ENCODE measurements around the gene MSRB1. TPM values are rescaled to one million over a fixed set of nuclear protein-coding genes. Genes with fewer than 3 reads are reported as not detected.
A peak's percentile ranks its signal among the peaks of the same experiment; 100 is the strongest.

MSRB1 gene
- total and polyA plus RNA-seq, 9 of the 15 experiments (the other 6 are each of a cell fraction or from before 2014, with no cell fraction given) = 5.4 to 33.7 (median 25.7) TPM

GRCh38 chr16:1991948-1992703, 49.1 kb upstream of the MSRB1 start (continued):
- no peak for TF ChIP-seq TAF15 (IDR thresholded peaks at IDR 0.05; ENCODE audit: low read depth, low read length)
- TF ChIP-seq, protein P1, sequence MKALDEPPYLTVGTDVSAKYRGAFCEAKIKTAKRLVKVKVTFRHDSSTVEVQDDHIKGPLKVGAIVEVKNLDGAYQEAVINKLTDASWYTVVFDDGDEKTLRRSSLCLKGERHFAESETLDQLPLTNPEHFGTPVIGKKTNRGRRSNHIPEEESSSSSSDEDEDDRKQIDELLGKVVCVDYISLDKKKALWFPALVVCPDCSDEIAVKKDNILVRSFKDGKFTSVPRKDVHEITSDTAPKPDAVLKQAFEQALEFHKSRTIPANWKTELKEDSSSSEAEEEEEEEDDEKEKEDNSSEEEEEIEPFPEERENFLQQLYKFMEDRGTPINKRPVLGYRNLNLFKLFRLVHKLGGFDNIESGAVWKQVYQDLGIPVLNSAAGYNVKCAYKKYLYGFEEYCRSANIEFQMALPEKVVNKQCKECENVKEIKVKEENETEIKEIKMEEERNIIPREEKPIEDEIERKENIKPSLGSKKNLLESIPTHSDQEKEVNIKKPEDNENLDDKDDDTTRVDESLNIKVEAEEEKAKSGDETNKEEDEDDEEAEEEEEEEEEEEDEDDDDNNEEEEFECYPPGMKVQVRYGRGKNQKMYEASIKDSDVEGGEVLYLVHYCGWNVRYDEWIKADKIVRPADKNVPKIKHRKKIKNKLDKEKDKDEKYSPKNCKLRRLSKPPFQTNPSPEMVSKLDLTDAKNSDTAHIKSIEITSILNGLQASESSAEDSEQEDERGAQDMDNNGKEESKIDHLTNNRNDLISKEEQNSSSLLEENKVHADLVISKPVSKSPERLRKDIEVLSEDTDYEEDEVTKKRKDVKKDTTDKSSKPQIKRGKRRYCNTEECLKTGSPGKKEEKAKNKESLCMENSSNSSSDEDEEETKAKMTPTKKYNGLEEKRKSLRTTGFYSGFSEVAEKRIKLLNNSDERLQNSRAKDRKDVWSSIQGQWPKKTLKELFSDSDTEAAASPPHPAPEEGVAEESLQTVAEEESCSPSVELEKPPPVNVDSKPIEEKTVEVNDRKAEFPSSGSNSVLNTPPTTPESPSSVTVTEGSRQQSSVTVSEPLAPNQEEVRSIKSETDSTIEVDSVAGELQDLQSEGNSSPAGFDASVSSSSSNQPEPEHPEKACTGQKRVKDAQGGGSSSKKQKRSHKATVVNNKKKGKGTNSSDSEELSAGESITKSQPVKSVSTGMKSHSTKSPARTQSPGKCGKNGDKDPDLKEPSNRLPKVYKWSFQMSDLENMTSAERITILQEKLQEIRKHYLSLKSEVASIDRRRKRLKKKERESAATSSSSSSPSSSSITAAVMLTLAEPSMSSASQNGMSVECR (CRISPR knock-in tag; IDR thresholded peaks at IDR 0.05) = peak; percentile 83
- TF ChIP-seq BRD4 (IDR thresholded peaks at IDR 0.05) = no peak
- TF ChIP-seq, protein P2, sequence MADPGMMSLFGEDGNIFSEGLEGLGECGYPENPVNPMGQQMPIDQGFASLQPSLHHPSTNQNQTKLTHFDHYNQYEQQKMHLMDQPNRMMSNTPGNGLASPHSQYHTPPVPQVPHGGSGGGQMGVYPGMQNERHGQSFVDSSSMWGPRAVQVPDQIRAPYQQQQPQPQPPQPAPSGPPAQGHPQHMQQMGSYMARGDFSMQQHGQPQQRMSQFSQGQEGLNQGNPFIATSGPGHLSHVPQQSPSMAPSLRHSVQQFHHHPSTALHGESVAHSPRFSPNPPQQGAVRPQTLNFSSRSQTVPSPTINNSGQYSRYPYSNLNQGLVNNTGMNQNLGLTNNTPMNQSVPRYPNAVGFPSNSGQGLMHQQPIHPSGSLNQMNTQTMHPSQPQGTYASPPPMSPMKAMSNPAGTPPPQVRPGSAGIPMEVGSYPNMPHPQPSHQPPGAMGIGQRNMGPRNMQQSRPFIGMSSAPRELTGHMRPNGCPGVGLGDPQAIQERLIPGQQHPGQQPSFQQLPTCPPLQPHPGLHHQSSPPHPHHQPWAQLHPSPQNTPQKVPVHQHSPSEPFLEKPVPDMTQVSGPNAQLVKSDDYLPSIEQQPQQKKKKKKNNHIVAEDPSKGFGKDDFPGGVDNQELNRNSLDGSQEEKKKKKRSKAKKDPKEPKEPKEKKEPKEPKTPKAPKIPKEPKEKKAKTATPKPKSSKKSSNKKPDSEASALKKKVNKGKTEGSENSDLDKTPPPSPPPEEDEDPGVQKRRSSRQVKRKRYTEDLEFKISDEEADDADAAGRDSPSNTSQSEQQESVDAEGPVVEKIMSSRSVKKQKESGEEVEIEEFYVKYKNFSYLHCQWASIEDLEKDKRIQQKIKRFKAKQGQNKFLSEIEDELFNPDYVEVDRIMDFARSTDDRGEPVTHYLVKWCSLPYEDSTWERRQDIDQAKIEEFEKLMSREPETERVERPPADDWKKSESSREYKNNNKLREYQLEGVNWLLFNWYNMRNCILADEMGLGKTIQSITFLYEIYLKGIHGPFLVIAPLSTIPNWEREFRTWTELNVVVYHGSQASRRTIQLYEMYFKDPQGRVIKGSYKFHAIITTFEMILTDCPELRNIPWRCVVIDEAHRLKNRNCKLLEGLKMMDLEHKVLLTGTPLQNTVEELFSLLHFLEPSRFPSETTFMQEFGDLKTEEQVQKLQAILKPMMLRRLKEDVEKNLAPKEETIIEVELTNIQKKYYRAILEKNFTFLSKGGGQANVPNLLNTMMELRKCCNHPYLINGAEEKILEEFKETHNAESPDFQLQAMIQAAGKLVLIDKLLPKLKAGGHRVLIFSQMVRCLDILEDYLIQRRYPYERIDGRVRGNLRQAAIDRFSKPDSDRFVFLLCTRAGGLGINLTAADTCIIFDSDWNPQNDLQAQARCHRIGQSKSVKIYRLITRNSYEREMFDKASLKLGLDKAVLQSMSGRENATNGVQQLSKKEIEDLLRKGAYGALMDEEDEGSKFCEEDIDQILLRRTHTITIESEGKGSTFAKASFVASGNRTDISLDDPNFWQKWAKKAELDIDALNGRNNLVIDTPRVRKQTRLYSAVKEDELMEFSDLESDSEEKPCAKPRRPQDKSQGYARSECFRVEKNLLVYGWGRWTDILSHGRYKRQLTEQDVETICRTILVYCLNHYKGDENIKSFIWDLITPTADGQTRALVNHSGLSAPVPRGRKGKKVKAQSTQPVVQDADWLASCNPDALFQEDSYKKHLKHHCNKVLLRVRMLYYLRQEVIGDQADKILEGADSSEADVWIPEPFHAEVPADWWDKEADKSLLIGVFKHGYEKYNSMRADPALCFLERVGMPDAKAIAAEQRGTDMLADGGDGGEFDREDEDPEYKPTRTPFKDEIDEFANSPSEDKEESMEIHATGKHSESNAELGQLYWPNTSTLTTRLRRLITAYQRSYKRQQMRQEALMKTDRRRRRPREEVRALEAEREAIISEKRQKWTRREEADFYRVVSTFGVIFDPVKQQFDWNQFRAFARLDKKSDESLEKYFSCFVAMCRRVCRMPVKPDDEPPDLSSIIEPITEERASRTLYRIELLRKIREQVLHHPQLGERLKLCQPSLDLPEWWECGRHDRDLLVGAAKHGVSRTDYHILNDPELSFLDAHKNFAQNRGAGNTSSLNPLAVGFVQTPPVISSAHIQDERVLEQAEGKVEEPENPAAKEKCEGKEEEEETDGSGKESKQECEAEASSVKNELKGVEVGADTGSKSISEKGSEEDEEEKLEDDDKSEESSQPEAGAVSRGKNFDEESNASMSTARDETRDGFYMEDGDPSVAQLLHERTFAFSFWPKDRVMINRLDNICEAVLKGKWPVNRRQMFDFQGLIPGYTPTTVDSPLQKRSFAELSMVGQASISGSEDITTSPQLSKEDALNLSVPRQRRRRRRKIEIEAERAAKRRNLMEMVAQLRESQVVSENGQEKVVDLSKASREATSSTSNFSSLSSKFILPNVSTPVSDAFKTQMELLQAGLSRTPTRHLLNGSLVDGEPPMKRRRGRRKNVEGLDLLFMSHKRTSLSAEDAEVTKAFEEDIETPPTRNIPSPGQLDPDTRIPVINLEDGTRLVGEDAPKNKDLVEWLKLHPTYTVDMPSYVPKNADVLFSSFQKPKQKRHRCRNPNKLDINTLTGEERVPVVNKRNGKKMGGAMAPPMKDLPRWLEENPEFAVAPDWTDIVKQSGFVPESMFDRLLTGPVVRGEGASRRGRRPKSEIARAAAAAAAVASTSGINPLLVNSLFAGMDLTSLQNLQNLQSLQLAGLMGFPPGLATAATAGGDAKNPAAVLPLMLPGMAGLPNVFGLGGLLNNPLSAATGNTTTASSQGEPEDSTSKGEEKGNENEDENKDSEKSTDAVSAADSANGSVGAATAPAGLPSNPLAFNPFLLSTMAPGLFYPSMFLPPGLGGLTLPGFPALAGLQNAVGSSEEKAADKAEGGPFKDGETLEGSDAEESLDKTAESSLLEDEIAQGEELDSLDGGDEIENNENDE (IDR thresholded peaks at IDR 0.05; ENCODE audit: low read depth, low read length) = no peak
- no peak for TF ChIP-seq MECOM (CRISPR knock-in tag; IDR thresholded peaks at IDR 0.05)
- no peak for TF ChIP-seq NR0B1 (IDR thresholded peaks at IDR 0.05; ENCODE audit: partially characterized antibody)
- TF ChIP-seq ZNF253 (CRISPR knock-in tag; conservative IDR thresholded peaks at IDR 0.05) = no peak
- TF ChIP-seq ZNF311 (CRISPR knock-in tag; IDR thresholded peaks at IDR 0.05) = no peak
- 0 out of 2 replicates have a peak, but pooled peaks have one; percentile 16 for TF ChIP-seq EGR1 (conservative IDR thresholded peaks at IDR 0.05)
- TF ChIP-seq MAFF (IDR thresholded peaks at IDR 0.05; ENCODE audit: low read length) = no peak
- no peak for TF ChIP-seq DIDO1 (tag; IDR thresholded peaks at IDR 0.05; ENCODE audit: low read depth)
